Measurements from ENCODE around the gene ANXA8.

GRCh38 chr10:47454008-47454779 lies 29.7 kb downstream of the ANXA8 start:
- no peak for TF ChIP-seq EP300 (IDR thresholded peaks at IDR 0.05)
- TF ChIP-seq POLR2A (IDR thresholded peaks at IDR 0.05; ENCODE audit: low read depth) = no peak
- TF ChIP-seq CTCF (IDR thresholded peaks at IDR 0.05) = no peak
- TF ChIP-seq POLR2AphosphoS5 (IDR thresholded peaks at IDR 0.05) = no peak

Measured in esophagus muscularis mucosa (tissue), 4 donors.